Gastroesophageal sphincter (tissue), 4 donors: ENCODE measurements around the gene PHAF1. TPM values are rescaled to one million over a fixed set of nuclear protein-coding genes. Genes with fewer than 3 reads are reported as not detected.

Source experiments
- ATAC-seq: fragments of 150-250 bp; one replicate; pipeline ENCODE4 v1.9.1; 2016; ENCODE audit warnings: mild to moderate bottlenecking, moderate library complexity
- H3K27ac ChIP-seq, 4 donors: fragments of 200-600 bp; sonication (generic) in 3 of 4; 1 replicate in 3 of 4; 2 replicates in 1 of 4; pipeline ENCODE4 v1.5.1; 2016 to 2019
- H3K27me3 ChIP-seq: fragments of 200-600 bp; sonication (generic); one replicate; pipeline ENCODE4 v1.5.1; 2019
- H3K36me3 ChIP-seq, 2 donors: fragments of 200-600 bp; sonication (generic); one replicate each; pipeline ENCODE4 v1.5.1; 2019; ENCODE audit warnings: control low read depth in 1 of 2
- H3K4me1 ChIP-seq, 3 donors: fragments of 200-600 bp; sonication (generic); 1 replicate in 2 of 3; 2 replicates in 1 of 3; pipeline ENCODE4 v1.5.1; 2016 to 2019; ENCODE audit warnings: control low read depth in 2 of 3
- H3K4me3 ChIP-seq, 2 donors: fragments of 200-600 bp; sonication (generic); one replicate each; pipeline ENCODE4 v1.5.1; 2019; ENCODE audit warnings: mild to moderate bottlenecking in 1 of 2, moderate library complexity in 1 of 2
- H3K9me3 ChIP-seq, 3 donors: fragments of 200-600 bp; sonication (generic); one replicate each; pipeline ENCODE4 v1.5.1; 2017 to 2019; ENCODE audit warnings: control low read depth in 2 of 3
- EP300 ChIP-seq: sonication (generic); formaldehyde crosslinking; IDR thresholded peaks from one replicate; pipeline ENCODE4 v1.6.1; 2017; ENCODE audit warnings: antibody characterized with exemption, mild to moderate bottlenecking
- POLR2A ChIP-seq, 2 donors: fragments of 450-650 bp; IDR thresholded peaks; one replicate each; pipeline ENCODE4 v1.6.1; 2017; ENCODE audit warnings: antibody characterized with exemption in 2 of 2, mild to moderate bottlenecking in 2 of 2, moderate library complexity in 1 of 2
- POLR2AphosphoS5 ChIP-seq: sonication (generic); formaldehyde crosslinking; IDR thresholded peaks from one replicate; pipeline ENCODE4 v1.6.1; 2017; ENCODE audit warnings: antibody characterized with exemption
- WGBS, 2 donors: methylation state at CpG; one replicate each; pipeline ENCODE4 v1.1.5; 2018; ENCODE audit warnings: low coverage in 1 of 2; 5-methylcytosine and 5-hydroxymethylcytosine counted together
- total RNA-seq, 4 donors: library from RNA; depleted of rRNA; stranded (reverse); fragments of >200 nt; gene quantifications; one replicate each; pipeline ENCODE4 v1.1.0, GENCODE V29; 2016
- TF ChIP-seq, protein P1 (sequence below), 4 experiments: fragments of 200-600 bp in 2 of 4; fragments of 450-650 bp in 2 of 4; sonication (generic) in 1 of 4; IDR thresholded peaks; one replicate each; pipeline ENCODE4 v1.5.1; 2017 to 2019; ENCODE audit warnings: antibody characterized with exemption in 4 of 4, mild to moderate bottlenecking in 2 of 4, moderate library complexity in 2 of 4

The PHAF1 gene
- total RNA-seq, 4 donors from 2014 or later = 10.9 to 20.4 (median 13.3) TPM

DNA sequence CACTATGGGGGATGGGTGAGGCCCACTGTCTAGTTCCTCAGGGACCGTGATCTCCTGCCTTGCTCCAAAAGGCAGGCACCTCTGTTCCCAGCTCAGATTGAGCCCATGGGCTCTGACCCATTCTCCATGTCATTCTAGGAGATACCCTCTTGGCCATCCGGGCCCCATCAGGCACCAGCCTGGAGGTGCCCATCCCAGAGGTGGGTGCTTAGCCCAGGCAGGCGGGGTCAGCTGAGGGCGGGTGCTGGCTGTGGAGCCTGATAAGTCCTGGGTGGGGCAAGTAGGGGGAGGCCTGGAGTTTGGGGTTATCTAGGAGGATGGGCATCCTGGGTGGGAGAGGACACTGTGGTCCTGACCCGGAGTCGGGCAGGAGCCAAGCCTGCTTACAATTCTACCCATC is 84.5 kb downstream of the PHAF1 start:
- no CpG with 5 or more reads among the region's 6 CpGs for WGBS, 2 donors
- Histone ChIP-seq H3K4me3 (no peak overlapping the region), H3K27me3 (no peaks in the 10 kb centered on the region), H3K27ac (no peak overlapping the region), H3K4me1 (peaks cover 0 to 64% (median 25%) of the 10 kb centered on the region in 3 donors), H3K9me3 (no peaks in the 10 kb centered on the region), H3K36me3 (peaks cover 0 to 62% of the 10 kb centered on the region in 2 donors)
- ATAC-seq = no peak
- TF ChIP-seq, protein P1, sequence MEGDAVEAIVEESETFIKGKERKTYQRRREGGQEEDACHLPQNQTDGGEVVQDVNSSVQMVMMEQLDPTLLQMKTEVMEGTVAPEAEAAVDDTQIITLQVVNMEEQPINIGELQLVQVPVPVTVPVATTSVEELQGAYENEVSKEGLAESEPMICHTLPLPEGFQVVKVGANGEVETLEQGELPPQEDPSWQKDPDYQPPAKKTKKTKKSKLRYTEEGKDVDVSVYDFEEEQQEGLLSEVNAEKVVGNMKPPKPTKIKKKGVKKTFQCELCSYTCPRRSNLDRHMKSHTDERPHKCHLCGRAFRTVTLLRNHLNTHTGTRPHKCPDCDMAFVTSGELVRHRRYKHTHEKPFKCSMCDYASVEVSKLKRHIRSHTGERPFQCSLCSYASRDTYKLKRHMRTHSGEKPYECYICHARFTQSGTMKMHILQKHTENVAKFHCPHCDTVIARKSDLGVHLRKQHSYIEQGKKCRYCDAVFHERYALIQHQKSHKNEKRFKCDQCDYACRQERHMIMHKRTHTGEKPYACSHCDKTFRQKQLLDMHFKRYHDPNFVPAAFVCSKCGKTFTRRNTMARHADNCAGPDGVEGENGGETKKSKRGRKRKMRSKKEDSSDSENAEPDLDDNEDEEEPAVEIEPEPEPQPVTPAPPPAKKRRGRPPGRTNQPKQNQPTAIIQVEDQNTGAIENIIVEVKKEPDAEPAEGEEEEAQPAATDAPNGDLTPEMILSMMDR (IDR thresholded peaks at IDR 0.05) = no peak
- no peak for TF ChIP-seq POLR2A (IDR thresholded peaks at IDR 0.05)
- TF ChIP-seq POLR2AphosphoS5 = no peak
- no peak for TF ChIP-seq EP300

DNA sequence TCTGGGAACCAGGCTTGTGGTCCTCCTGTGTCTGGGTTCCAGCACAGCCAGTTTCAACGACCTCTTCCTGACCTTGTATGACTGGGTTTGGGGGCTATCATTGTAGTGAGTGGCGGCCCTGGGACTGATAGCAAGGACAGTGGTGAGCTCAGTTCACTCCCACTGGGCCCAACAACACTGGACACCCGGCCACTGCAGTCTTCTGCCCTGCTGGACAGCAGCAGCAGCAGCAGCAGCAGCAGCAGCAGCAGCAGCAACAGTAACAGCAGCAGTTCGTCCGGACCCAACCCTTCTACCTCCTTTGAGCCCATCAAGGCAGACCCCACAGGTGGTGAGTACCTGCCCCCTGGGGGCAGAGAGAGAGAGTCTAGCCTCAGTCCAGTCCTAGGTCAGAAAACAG is 85.9 kb downstream of the PHAF1 start:
- Histone ChIP-seq H3K36me3 (peaks cover 0 to 65% of the 10 kb centered on the region in 2 donors), H3K9me3 (no peaks in the 10 kb centered on the region), H3K27me3 (no peaks in the 10 kb centered on the region), H3K27ac (no peak overlapping the region), H3K4me1 (peaks cover 0 to 70% (median 28%) of the 10 kb centered on the region in 3 donors), H3K4me3 (no peak overlapping the region)
- 65% methylated on average over 2 of the region's 5 CpGs; no CpG with 5 or more reads in 1 of the 2 donors for WGBS, 2 donors
- no peak for ATAC-seq
- no peak for TF ChIP-seq POLR2AphosphoS5
- no peak for TF ChIP-seq POLR2A (IDR thresholded peaks at IDR 0.05)
- no peak for TF ChIP-seq EP300
- TF ChIP-seq, protein P1 (IDR thresholded peaks at IDR 0.05) = no peak

DNA sequence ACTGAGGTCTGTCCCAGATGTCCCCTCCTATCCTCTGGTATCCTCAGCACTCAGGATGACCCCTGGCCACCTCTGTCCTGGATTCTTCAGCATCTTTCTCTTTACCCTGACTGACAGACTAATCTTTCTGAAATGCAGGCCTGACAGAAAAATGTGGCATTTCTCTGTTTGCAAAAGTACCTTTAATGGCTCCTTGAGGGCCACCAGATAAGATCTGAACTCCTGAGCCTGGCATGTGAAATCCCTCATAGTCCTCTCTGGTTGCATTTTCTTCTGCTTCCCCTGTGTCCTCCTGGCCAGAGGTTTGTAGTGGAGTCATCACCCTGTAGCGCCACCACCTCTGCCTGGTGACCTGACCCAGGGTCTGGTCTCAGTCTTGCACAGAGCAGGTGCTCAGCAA is 87.1 kb downstream of the PHAF1 start:
- WGBS, 2 donors = no CpG with 5 or more reads among the region's 1 CpG
- Histone ChIP-seq H3K4me3 (no peak overlapping the region), H3K36me3 (peaks cover 0 to 74% of the 10 kb centered on the region in 2 donors), H3K9me3 (no peaks in the 10 kb centered on the region), H3K4me1 (peaks cover 0 to 58% (median 22%) of the 10 kb centered on the region in 3 donors), H3K27me3 (no peaks in the 10 kb centered on the region), H3K27ac (no peak overlapping the region)
- no peak for ATAC-seq
- TF ChIP-seq POLR2AphosphoS5 (no peak), POLR2A (IDR thresholded peaks at IDR 0.05) (no peak)
- TF ChIP-seq, protein P1 (IDR thresholded peaks at IDR 0.05) = no peak

DNA sequence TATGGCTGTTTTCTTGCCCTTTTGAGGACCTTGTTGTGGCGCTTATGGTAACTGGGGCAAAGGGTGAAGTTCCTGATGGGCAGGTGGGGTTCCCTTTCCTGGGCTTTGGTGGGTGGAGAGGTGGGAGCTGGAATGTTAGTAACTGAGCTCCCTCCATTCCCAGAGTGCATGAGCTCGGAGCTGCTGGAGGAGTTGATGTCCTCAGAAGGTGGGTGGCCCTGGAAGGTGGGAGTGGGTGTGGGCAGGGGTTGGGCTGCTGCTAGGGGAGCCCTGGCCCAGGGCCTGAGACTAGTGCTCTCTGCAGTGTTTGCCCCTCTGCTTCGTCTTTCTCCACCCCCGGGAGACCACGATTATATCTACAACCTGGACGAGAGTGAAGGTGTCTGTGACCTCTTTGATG is 88.0 kb downstream of the PHAF1 start:
- TF ChIP-seq EP300 (no peak), POLR2A (IDR thresholded peaks at IDR 0.05) (no peak), POLR2AphosphoS5 (no peak)
- TF ChIP-seq, protein P1 (IDR thresholded peaks at IDR 0.05) = no peak
- no peak overlapping the region for H3K27ac ChIP-seq
- no peak for ATAC-seq
- H3K9me3 ChIP-seq = no peaks in the 10 kb centered on the region
- H3K4me3 ChIP-seq = no peak overlapping the region
- peaks cover 0 to 82% of the 10 kb centered on the region in 2 donors for H3K36me3 ChIP-seq
- peaks cover 0 to 53% (median 20%) of the 10 kb centered on the region in 3 donors for H3K4me1 ChIP-seq
- H3K27me3 ChIP-seq = no peaks in the 10 kb centered on the region
- WGBS, 2 donors = 100% methylated on average over 1 of the region's 6 CpGs; no CpG with 5 or more reads in 1 of the 2 donors

Other genes with a start within 250 kb of the PHAF1 start
- gene PDP2, start 229.4 kb upstream of the PHAF1 start, total RNA-seq = 10 to 100 TPM in 1 of 4 donors, 1 to 10 TPM in 3; 3.7 to 11.7 (median 5.8) TPM
- not detected for gene CDH16, start 191.1 kb upstream of the PHAF1 start, total RNA-seq
- 100 to 1,000 TPM in 1 of 4 donors, 10 to 100 TPM in 3; 33.4 to 103 (median 50.8) TPM for gene RRAD, start 184.4 kb upstream of the PHAF1 start, total RNA-seq
- gene CIAO2B, start 175.5 kb upstream of the PHAF1 start, total RNA-seq = 10 to 100 TPM; 54.3 to 88.9 (median 79.5) TPM
- gene CES2, start 174.4 kb upstream of the PHAF1 start, total RNA-seq = 10 to 100 TPM; 25.9 to 32.6 (median 26.3) TPM
- gene CES3, start 148.7 kb upstream of the PHAF1 start, total RNA-seq = under 1 TPM in 3 of 4 donors, not detected in 1; 0.13 to 0.49 (median 0.39) TPM
- gene CES4A, start 121.4 kb upstream of the PHAF1 start, total RNA-seq = 1 to 10 TPM; 1.2 to 6.1 (median 2.6) TPM
- 10 to 100 TPM; 26.5 to 39.3 (median 27.5) TPM for gene CBFB, start 80.8 kb upstream of the PHAF1 start, total RNA-seq
- gene B3GNT9, start 41.1 kb downstream of the PHAF1 start, total RNA-seq = 10 to 100 TPM; 16.3 to 33.6 (median 23.1) TPM
- gene TRADD, start 50.0 kb downstream of the PHAF1 start, total RNA-seq = 10 to 100 TPM; 26.1 to 39.7 (median 28.9) TPM
- 10 to 100 TPM in 3 of 4 donors, 1 to 10 TPM in 1; 6.9 to 18.8 (median 14.2) TPM for gene FBXL8, start 50.0 kb downstream of the PHAF1 start, total RNA-seq
- 100 to 1,000 TPM in 1 of 4 donors, 10 to 100 TPM in 2, 1 to 10 TPM in 1; 7.7 to 110 (median 59.4) TPM for gene HSF4, start 54.8 kb downstream of the PHAF1 start, total RNA-seq
- 10 to 100 TPM; 23.0 to 78.9 (median 49.9) TPM for gene NOL3, start 60.6 kb downstream of the PHAF1 start, total RNA-seq
- 10 to 100 TPM in 2 of 4 donors, 1 to 10 TPM in 2; 6.7 to 37.4 (median 19.2) TPM for gene MATCAP1, start 74.0 kb downstream of the PHAF1 start, total RNA-seq
- 1 to 10 TPM; 1.6 to 6.1 (median 2.6) TPM for gene EXOC3L1, start 80.2 kb downstream of the PHAF1 start, total RNA-seq
- 10 to 100 TPM; 55.0 to 89.8 (median 76.2) TPM for gene E2F4, start 82.2 kb downstream of the PHAF1 start, total RNA-seq
- gene ELMO3, start 89.2 kb downstream of the PHAF1 start, total RNA-seq = 1 to 10 TPM in 2 of 4 donors, under 1 TPM in 2; 0.15 to 3.9 (median 1.3) TPM
- 10 to 100 TPM; 15.4 to 34.7 (median 30.7) TPM for gene TMEM208, start 117.2 kb downstream of the PHAF1 start, total RNA-seq
- gene FHOD1, start 137.5 kb downstream of the PHAF1 start, total RNA-seq = 10 to 100 TPM in 3 of 4 donors, 1 to 10 TPM in 1; 9.7 to 15.5 (median 12.9) TPM
- under 1 TPM; 0.13 to 0.93 (median 0.21) TPM for gene SLC9A5, start 139.0 kb downstream of the PHAF1 start, total RNA-seq
- 10 to 100 TPM in 1 of 4 donors, 1 to 10 TPM in 3; 3.0 to 14.4 (median 6.1) TPM for gene PLEKHG4, start 169.6 kb downstream of the PHAF1 start, total RNA-seq
- under 1 TPM in 2 of 4 donors, not detected in 2; 0.13 to 0.19 TPM for gene KCTD19, start 216.8 kb downstream of the PHAF1 start, total RNA-seq
- gene LRRC36, start 216.9 kb downstream of the PHAF1 start, total RNA-seq = under 1 TPM in 1 of 4 donors, not detected in 3; 0.27 TPM